Muscle of arm (tissue), 14 donors: ENCODE data around the gene NOX5. TPM values are rescaled to one million over a fixed set of nuclear protein-coding genes. Genes with fewer than 3 reads are reported as not detected.
"Not testable (repeated sequence)": the region's sequence is repeated elsewhere in the genome, so short reads cannot be mapped to it uniquely, and the experiment has no call there.

Experiments used
- DNase-seq: peaks from one replicate; pipeline ENCODE4 v3.0.0-alpha.2; 2013
- long read RNA-seq, 11 donors: transcript quantifications; one replicate each; lab custom pipeline, GENCODE V29; 2026
- polyA plus RNA-seq, 12 donors: library from polyadenylated mRNA; unstranded; fragments of 120-200 nt; gene quantifications; one replicate each; pipeline ENCODE4 v1.2.1, GENCODE V29; 2013; ENCODE audit not compliant: insufficient read length in 12 of 12

The NOX5 gene
- 1 to 10 TPM in 1 of 12 donors, under 1 TPM in 10, not detected in 1; 0.17 to 3.9 (median 0.24) TPM for polyA plus RNA-seq
- long read RNA-seq, donor 1, result 0 reads
- long read RNA-seq, donor 2, result 0 reads
- long read RNA-seq, donor 3, result 0 reads
- long read RNA-seq, donor 4, result 0 reads
- long read RNA-seq, donor 5, result 0 reads
- long read RNA-seq, donor 6, result 0 reads
- long read RNA-seq, donor 7, result 0 reads
- long read RNA-seq, donor 8, result 0 reads
- long read RNA-seq, donor 9, result 0 reads
- long read RNA-seq, donor 10, result 0 reads
- long read RNA-seq, donor 11, result 0 reads

GRCh38 chr15:69014454-69014853 lies at the start of gene NOX5:
Gene NOX5 (plus strand): TSS chr15:69014695. CDS start chr15:69014736, 41 bp downstream.
- DNase-seq, result no peak

DNA sequence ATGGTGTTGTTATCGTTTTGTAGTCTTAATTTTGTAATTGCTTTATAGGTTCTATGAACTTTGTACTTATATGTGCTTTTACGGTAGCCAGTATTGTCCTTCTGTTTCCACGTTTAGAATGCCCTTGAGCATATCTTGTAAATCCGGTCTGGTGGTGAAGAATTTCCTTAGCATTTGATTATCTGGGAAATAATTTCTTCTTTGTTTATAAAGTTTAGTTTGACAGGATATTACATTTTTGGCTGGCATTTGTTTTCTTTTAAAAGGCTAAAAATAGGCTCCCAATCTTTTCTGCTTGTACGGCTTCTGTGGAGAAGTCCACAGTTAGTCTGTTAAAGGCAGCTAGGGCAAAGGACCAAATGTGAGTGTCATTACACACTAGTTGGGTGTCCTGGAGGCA lies 47.5 kb upstream of the NOX5 start:
- DNase-seq, result no peak

DNA sequence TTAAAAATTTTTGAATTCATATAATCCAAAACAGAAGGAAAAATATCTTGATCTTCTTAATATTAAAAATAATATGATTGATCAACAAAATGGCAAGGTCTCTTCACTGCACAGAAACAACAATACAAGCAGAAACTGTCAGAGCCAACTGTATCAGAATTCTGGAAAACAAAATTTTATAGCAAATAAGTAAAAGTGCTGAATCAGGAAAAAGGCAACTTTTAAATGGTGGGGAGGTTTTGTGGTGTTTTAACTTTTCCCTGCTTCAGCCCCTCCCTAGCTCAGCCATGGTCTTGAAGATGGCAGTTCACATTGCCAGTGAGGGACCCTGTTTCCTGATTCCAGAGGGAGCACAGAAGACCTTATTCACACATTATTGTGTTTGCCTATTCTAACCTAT lies 46.5 kb upstream of the NOX5 start:
- DNase-seq, result no peak

DNA sequence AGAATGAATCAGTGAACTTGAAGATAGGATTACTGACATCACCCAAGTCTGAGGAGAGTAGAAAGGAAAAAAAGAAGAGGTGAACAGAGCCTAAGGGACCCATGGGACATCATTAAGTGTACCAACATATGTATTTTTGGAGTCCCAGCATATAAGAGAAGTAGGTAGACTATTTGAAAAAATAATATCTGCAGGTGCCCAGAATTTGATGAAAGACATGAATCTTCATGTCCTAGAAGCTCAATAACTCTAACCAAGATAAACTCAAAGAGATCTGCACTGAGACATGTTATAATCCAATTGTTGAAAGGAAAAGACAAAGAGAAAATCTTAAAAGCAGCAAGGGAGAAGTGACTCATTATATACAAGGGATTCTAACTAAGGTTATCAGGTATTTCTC lies 45.2 kb upstream of the NOX5 start:
- no peak for DNase-seq

DNA sequence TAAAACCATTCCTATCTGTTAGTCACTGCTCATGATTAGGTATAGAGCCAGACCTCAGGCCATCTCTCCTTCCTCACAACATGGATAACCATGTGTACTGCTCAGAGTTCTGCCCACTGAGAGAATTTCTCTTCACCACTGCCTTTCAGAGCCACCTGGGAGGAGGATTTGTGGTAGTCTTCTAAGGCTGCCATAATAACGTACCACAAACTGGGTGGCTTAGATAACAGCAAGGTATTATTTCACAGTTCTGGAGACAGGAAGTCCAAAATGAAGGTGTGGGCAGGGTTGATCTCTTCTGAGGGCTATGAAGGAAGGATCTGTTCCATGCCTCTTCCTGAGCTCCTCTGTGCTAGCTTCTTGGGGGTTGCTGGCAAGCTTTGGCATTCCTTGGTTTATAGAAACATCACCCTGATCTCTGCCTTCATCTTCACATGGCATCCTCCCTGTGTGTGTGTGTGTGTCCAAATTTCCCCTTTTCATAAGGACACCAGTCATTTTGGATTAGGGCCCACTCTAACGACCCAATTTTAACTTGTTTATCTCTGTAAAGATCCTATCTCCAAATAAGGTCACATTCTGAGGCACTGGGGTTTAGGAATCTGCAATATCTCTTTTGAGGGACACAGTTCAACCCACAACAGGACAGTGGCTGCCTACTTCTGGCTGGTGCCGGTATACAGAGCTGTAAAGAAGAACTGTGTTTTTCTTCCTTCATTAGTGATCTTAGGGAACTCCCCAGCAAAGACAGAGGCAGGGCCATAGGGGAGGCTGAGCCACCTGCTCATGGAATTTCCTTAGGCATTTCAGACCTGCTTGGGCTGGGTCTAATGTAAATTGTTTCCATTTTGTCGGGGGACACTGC lies 42.1 kb upstream of the NOX5 start:
- DNase-seq, result no peak

- not testable (repeated sequence) for DNase-seq
These were observed 38.8 kb upstream of the NOX5 start for GRCh38 chr15:68975651-68976160.

GRCh38 chr15:68977426-68977825 lies 37.1 kb upstream of the NOX5 start:
- DNase-seq, result not testable (repeated sequence)

- DNase-seq, result no peak
These were observed 35.5 kb upstream of the NOX5 start for GRCh38 chr15:68979006-68979405.

- no peak for DNase-seq
These were observed 34.7 kb upstream of the NOX5 start for GRCh38 chr15:68979816-68980215.

DNA sequence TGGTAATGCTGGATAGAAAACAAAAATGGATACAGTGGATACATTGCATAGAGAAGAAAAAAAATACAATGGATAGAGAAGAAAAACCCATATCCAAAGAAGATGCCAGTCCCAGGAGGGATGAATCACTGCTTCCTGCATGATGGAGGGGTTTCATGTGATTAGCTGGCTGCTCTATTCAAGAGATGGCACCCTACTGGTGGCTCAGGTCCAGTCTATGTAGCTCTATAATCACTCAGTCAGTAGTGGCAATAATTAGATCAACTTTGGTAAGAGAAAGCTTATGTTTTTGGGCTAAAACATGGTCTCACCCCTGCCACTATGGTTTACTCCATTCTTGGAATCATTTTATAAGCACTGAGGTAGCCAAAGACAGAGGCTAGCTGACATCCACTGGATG lies 33.7 kb upstream of the NOX5 start:
- no peak for DNase-seq

DNA sequence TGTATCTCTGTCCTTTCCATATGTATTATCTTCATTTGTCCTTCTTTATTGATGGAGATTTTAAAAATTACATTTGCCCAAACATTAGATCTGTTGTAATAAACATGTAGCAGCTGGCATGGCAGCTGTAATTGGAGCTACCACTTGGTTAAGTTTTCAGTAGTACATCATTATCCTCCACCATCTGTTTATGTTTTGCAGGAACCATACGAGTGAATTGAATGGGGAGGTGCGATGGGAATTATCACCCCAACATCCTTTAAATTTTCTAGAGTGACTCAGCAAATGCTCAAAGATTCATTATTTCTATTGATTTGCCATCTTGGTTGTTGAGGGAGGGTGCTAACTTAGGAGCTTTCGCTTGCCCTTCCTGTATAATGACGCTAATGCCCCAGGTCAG lies 32.6 kb upstream of the NOX5 start:
- DNase-seq, result no peak

DNA sequence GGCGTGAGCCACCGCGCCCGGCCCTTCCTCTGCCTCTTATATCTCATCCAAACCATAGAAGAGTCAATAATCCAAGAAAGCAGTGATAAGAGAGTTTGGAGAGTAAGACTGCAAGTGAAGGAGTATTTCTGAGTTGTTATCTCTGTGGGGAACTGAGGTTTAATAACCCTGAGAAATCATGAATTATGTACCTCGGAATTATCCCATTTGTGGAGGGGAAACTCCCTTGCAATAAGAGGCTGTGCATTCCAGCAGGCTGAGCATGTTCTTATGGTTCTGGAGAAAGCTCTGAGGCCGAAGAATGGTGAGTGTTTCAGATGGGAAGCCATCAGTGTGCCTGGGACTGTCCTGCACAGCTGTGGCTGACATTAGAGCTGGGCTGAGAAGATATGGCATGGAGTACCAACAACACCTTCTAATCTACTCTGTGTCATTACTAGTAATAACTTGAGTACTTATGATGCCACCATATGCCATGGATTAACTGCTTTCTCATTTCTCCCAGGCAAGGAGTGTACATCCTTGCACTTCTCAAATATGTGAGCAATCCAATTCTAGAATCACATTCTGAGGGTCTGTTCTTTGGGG lies 31.4 kb upstream of the NOX5 start:
- no peak for DNase-seq

- DNase-seq, result no peak
These were observed 30.5 kb upstream of the NOX5 start for GRCh38 chr15:68983961-68984481.

GRCh38 chr15:68984586-68984985 lies 29.9 kb upstream of the NOX5 start:
- DNase-seq, result no peak

GRCh38 chr15:68985361-68985891 lies 29.1 kb upstream of the NOX5 start:
- DNase-seq, result no peak

GRCh38 chr15:68986322-68986721 lies 28.2 kb upstream of the NOX5 start:
- no peak for DNase-seq

- DNase-seq, result no peak
These were observed 27.4 kb upstream of the NOX5 start for GRCh38 chr15:68987120-68987519.

DNA sequence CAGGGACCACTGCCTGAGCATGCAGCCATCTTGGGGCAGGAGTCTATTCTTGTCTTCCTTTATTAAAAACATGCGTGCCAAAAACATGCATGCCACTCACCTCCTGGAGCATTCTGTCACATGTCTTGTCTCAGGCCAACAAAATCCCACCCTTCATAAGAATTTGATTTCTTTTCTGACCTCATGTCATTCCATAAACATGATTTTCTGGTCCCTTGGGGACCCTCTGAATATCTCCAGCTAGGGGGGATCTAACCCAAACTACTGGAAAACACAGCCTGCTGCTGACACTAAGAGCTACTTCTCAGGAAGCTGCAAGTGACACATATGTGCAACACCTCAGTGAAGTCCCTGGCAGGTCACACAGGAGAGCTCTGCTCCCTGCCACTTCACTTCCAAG lies 26.8 kb upstream of the NOX5 start:
- no peak for DNase-seq

GRCh38 chr15:68989541-68990230 lies 24.8 kb upstream of the NOX5 start:
- no peak for DNase-seq

- no peak for DNase-seq
These were observed 24.1 kb upstream of the NOX5 start for GRCh38 chr15:68990231-68990991.
